NCI-H2081 (cell line): ENCODE measurements around the gene APIP.
A peak's percentile ranks its signal among the peaks of the same experiment; 100 is the strongest.

Source experiments
- DNase-seq, 2 experiments: peaks; one replicate each; lab custom pipeline; 2025; lab: John Stamatoyannopoulos, UW

Gene APIP

DNA sequence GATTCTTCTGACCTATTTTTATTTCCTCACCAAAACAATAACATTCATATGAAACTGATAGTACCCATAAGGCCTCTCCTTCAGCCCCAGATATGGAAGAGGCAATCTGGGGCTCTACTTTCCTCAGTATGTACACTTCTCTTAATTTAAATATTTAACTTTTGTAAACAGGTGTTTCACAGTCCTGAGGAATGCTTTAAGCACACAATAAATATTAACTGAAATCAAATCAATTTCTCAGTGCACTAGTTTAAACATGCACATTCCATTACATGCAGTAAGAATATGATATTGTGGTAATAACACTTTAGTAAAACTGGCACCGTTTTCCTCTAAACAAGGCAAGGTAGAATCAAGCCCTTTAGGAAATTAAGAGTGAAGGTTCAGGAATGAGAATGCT lies 28.9 kb downstream of the APIP start:
- DNase-seq: no peak

DNA sequence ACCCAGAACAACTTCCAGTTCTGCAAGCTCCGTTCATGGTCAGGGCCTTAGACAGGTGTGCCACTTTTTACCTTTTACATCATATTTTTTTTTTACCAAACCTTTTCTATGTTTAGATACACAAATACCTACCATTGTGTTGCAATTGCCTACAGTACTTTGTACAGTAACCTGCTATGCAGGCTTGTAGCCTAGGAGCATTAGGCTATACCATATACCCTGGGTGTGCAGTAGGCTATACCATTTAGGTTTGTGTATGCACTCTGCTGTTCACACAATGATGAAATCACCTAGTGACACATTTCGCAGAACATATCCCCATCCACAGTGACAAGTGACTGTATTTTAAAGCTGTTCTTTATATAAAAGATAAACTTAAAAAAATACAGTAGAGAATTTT lies 29.6 kb downstream of the APIP start:
- DNase-seq: no peak

DNA sequence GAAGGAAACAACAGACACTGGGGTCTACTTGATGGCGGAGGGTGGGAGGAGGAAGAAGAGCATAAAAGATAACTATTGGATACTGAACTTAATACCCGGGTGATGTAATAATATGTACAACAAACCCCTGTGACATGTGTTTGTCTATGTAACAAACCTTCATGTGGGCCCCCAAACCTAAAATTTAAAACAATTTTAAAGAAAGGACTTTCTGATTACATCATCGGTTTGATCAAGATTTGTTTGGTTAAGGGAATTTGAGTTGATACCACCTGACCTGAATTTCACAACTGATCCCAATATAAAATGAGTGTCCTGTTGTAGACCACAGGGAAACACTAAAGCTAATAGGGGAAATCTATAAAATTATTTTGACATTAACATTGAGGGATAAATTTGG lies 34.3 kb downstream of the APIP start:
- DNase-seq: no peak

DNA sequence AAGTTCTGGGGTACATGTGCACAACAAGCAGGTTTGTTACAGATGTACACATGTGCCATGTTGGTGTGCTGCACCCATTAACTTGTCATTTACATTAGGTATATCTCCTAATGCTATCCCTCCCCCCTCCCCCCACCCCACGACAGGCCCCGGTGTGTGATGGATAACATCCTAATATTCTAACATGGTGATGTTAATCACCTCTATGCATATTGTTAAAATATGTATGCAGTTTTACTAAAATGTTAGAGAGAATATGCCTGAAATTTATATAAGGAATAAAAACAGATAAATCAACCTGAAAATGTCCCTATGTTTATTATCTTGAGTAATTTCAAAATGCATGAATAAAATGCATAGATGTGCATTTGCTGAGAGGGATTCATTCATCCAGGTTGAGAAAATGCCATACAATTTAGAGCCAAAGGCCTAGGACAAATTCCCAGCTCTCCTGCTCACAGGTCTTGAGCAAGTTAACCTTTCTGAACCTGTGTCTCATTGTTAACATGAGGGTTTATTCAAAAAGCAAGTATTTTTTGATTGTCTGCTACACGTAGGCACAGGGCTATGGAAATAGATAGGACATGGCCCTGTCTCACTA lies 38.7 kb downstream of the APIP start:
- DNase-seq: no peak

DNA sequence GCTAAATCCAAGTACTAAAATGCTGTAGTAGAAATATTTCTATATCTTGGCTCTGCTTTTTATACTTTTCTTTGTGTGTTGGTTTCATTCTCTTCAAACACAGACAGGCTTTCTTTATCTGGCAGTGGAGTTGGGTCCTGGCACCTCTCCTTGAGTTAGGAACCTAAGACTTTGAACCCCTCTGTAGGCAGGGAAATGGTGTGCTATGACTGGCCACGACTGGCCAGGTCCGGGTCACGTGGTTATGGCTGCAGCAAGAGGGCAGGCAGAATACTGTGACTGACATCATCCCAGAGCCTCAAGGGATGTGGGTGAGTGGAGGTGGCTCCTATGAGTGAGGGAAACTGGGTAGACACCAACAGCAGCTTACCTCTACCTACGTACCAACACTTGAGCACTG lies 42.0 kb downstream of the APIP start:
- no peak for DNase-seq

DNA sequence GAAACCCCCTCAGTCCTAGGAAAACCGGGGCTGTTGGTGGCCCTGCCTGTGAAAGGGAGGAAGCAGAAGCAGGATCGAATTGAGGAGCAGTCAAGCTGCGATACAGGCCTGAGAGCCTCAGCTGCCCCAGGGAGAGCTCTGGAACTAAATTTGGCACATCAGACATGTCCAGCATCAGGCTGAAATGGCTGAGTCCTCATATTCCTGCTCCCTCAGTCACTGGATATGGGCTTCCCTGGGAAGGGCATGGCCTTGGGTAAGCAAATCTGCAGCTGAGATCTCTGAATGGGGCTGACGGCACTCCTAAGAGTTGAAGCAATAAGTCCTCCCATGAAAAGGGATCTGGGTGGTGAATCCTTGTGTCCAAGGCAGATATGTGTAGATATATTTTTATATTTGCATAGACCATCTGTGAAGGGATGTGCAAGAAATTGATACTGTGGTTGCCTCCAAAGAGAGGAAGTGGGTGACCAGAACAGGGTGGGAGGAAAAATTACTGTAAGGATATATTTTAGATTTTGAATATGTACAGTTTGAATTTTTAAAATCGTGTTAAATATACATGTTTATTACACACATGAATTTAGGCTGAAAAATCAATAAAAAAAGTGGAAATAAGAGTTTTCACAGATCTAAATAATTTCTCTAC lies 45.5 kb downstream of the APIP start:
- DNase-seq: no peak

DNA sequence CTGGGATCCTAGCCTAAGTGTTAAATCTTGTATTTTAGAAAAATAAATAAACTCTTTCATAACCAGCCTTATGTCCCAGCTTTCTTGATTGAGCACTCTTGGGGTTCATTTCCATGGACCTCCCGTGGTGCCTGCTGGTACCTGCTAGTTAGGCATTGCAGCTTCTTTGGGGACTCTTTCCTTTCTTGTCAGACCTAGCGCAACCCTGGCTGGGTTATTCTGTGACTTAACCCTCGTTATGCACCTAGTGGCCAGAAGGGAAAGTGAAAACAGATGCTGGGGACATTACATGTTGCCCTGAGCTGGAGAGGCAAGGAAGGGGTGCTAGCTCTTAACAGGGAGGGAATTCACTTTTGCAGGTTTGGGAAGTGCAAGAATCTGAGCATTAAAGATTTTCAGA lies 46.8 kb downstream of the APIP start:
- DNase-seq: no peak

DNA sequence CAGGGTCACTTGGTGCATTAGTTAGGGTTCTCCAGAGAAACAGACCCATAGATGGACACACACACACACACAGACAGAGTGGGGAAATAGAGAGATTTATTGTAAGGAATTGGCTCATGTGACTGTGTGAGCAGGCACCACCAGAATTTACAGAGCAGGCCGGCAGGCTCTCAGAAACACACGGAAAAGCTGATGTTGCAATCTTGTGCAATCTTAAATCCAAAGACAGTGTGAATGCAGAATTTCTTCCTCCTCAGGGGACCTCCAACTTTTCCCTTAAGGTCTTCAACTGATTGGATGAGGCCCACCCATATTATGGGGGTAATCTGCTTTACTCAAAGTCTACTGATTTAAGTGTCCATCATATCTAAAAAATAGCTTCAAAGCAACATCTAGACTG lies 49.8 kb downstream of the APIP start:
- DNase-seq: no peak

DNA sequence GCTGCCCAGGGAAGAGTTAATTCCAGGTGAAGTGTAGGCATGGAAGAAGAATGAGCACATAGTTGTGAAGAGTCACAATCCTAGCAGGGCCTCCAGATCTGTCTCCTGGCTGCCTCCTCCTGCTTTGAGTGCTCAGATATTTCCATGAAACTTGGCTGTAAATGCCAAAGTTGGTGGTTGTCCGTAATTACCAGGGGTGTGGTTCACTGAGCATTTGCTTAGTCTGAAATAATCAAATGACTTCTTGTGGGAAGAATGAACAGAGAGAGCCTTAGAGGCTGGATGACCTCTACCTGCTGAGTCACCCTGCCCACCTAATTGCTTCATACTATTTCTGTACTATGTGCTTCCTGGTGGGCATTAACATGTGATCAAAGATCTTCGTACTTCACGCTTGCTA lies 50.9 kb downstream of the APIP start:
- DNase-seq: no peak

DNA sequence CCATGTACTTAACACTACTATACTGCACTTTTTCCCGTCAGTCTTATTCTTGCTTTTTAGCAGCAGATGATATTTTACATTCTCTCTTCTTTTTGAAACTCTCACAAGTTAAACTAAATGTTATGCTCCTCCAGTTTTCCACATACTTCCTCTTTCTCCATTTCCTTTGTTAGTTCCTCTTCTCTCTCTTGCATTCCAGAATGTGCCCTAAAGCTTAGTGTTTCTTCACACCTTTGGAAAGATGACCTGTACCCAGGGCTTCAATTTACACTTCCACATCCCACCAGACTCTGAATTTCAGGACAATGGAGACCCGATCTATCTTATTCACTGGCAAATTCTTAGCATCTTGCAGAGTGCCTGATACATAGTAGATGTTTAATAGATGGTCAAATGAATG lies 51.8 kb downstream of the APIP start:
- no peak for DNase-seq

DNA sequence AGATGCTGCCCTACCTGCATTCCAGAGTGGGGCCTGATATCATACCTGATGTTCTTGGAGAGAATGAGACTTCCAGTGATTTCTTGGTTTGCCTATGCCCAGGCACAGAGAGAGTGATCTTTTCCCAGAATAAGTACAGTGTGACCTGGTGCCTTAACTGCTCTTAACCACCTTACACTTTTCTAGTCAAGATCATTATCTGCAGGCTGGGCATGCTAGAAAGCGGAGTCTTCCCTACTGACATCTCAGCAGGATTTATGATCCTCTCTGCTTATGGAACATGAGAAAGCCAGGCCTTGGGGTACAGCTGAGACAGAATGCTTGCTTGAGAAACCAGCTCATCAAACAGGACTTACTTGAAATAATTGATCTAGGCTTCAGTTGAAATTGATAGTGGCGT lies 53.1 kb downstream of the APIP start:
- no peak for DNase-seq

DNA sequence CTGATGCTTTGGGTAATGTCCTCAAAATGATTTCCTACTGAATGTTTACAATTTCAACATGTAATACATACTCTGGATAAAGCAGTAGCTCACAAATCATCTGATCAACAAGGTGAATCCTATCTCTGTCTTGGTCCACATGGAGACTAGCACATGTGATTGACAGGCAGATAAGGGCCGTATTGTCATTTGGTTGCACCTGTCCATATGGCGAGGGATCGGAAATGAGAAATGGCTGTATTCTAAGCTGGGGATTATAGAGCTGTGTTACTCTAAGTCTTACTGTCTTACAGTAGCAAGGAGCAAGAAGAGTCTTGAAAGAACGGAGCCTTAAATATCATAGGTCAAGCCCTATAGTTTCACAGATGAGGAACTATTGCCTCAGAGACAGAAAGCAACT lies 55.7 kb downstream of the APIP start:
- no peak for DNase-seq

DNA sequence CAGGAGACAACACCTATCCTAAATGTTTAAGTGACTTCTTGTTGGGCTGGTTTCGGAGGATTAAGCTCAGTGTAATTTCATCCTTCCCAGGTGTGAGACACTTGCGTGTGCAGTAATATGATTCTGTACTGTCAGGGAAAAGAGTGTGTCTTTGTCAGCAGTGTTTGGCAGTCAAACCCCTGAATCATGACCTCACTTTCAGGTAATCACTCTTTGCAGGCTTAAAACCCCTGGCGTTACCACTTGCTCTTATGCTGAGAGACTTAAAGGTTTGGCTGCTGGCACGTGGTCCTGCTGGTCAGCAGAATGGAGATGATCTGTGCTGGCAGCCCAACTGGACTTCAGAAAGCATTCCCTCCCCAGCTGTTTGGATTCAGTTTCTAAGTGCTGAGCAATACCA lies 56.1 kb downstream of the APIP start:
- peak in 1 of 2 experiments; percentile 20 for DNase-seq

DNA sequence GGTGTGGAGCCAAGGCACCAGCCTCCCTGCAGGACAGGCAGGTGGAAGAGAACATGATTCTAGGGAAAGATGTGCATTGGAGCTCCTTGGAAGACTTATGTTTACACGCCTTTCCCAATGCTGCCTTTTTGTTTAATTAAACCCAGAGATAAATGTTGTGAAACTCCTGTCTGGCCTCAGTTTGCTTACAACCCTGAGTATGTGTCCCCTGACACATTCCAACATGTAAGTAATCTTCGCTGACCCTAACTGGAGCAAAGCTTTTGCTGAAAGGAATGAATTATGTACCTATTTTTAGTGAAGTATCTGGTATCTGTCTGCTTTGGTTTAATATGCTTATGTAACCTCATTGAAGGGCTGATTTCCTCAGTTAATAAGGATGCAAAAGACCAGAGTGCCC lies 56.7 kb downstream of the APIP start:
- DNase-seq: no peak

DNA sequence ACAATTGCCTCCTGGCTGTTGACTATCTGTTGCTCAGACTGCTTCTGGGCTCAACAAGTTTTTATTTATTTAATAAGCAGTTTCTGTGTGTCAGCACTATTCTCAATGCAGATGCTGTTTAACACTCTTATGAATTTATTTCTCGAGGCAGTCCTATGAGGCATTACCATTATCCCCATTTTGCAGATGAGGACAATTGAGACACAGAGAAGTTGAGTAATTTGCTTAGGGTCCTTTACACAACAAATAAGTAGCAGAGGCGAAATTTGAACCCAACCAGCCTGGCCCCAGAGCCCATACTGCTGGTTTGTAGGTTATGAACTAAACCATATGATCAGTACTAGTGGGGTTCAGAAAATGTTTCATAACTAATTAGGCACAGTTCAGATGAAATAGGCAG lies 58.7 kb downstream of the APIP start:
- DNase-seq: no peak

DNA sequence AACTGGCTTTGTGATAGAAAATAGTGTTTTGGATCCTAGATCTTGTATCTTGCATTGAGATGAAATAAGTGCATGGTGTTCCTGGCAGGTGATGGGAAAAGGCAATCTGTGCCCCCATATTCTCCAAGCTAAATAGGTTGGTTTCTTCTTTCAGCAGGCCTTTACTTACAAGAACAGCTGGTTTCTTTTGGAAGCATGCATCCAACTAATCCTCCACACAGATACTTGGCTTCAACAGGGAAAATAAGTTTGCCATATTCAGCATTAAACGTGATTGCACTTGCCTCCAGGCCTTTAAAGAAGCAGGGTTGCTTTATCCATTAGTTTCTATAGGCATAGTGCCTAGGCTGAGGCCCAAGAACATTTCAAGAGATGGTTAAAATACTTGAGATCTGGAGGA lies 59.9 kb downstream of the APIP start:
- no peak for DNase-seq

DNA sequence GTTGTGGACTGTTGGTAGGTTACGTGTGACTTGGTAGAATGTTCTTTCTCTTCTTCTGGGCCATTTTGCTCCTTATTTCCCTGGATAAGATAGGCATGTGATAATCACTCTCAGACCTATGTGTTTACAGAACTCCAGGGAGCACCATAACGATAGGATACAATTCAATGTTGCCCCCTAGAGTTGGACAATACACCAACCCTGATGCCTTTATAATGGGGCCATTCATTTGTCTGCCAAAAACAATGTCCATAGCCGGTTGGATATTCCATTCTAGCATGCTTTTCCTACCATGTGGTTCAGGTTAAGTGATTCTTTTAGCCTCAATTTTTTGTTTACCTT lies 60.5 kb downstream of the APIP start:
- DNase-seq: peak; percentile 2 to 15

DNA sequence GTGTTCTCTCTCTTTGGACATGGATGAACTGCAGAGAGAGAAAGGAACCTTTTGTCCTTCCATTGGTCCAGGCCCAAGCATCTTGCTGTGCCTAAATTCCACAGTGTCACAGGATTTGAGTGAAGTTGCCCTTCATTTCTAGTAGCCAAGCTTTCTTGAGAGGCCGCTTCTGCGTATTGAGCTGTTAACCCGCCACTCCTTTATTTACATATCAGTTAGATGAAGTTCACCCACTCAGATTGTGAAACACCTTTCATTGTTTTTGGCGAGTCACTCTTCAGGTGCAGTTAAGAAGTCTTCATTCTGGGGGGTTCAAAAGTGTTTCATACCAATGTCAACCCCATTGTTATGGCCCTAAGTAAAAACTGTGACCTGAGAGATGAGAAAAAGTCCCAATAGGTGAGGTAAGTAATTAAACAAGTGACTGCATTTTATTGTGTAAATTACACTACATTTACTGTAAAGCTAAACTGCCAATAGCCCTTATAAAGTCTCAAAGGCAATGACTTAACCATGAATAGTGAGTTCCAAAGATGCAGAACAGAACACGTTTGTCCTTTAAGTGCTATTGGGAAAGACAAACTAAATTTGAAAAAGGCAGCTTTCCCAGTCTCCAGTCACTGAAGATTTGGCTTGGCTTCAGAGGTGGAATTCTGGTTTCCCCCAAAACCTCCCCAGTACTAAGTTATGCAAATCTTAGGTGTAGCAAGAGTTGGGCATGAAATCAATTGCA lies 61.0 kb downstream of the APIP start:
- DNase-seq: no peak

DNA sequence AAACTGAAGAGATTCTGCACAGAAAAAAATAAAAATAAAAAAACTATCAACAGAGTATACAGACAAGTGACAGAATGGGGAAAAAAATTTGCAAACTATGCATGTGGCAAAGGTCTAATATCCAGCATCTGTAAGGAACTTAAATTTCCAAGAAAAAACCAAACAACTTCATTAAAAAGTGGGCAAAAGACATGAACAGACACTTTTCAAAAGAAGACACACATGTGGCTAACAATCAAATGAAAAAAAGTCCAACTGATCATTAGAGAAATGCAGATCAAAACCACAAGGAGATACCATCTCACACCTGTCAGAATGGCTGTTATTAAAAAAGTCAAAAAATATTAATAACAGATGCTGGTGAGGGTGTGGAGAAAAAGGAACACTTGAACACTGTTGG lies 64.3 kb downstream of the APIP start:
- DNase-seq: no peak

DNA sequence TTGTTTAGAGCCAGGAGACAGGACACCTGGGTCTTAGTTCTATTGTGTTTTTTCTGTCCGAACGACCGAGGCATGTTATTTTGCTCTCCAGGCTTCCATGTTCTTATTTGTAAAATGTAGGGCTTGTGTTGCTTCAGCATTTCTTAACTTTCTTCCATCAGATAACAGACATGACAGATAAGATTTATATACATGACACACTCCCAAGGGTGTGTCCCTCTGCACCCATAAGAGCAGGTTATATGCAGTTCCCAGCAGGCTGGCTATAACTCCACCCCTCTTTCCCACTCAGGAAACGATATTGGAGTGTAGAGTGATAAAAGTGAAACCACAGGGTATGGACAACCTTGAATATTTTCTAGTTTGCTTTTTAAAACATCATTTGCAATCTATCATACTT lies 65.8 kb downstream of the APIP start:
- DNase-seq: no peak

DNA sequence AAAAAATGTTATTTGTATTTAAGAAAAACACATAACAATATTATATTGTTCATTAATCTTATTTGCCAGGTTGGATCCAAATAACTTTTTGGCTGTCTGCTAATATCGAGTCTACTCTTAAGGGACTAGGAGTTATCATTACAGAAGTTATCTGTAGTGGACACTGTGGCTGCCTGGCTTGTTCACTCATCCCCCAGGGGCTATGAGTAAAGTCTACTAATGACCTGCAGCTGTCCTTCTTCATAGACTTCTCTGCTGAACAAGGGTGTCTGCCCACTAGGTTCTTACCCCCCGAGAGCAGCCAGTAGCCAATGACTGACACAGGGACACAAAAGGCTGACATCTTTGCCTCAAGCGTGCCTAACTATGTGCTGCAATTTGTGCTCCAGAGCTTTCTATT lies 69.7 kb downstream of the APIP start:
- DNase-seq: no peak

DNA sequence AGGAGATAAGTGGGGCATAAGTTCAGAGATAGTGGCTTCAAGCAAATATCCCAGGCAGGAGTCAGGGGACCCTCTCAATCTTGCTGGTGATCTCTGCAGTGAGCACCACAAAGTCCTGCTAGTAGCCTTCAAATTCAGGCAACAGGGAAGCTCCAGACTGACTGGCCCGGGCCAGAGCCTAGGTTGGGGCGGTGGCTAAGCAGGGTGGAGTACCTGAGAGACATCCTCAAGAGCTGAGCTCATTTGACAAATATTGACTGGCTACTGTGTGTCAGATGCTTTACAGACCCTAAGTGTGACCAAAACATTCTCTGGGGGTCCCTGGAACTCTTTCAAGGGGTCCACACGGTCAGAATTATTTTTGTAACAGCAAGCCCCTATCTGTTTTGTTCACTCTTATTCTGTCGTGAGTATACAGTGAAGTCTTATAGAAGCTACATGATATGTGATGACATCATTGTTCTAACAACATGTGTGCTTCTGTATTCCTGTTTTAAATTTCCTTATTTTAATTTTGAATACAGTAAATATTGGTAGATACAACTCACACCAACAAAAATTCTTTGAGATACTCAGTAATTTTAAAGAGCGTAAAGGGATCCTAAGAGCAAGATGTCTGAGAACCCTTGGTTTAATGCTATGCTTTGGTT lies 71.6 kb downstream of the APIP start:
- DNase-seq: no peak

DNA sequence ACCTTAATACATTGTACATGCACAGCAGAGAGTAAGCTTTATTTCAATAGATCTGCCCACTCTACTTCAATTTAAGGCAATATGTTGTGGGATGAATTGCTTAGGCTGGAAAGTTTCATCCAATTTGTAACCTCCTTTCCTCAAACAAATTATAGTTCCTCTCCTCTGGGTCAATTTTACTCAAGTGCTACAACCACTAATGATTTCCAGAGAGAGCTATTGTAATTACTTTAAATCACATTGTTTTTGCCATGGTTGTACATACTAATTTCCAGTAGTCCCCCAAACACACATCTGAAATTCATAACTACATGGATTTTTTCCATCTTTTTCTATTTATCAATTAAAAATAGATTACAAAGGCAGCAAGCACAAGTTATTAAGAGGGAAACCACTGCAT lies 72.9 kb downstream of the APIP start:
- DNase-seq: no peak
